ENCODE measurements around the gene MIER2.

Gene MIER2

GRCh38 chr19:377801-378581 lies 33.4 kb upstream of the MIER2 start:
- DNase-seq (ENCODE audit: low spot score), result no peak

DNA sequence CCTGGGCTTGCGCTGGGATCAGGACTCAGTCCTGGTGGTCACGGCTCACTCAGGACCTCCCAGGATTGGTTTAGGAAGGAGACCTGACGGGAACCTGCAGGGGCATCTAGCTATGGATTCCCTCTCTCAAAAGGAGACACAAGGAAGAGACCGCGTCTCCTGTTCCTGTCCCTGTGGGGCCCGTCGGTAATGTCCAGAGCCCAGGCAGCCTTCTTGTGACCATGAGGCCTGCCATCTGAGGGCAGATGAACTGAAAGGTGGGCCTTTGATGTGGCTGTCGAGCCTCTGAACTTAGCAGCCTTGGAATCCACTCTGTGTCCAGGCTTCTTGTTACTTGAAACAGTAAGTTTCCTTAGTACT lies 31.5 kb upstream of the MIER2 start:
- DNase-seq (ENCODE audit: low spot score), result no peak

DNA sequence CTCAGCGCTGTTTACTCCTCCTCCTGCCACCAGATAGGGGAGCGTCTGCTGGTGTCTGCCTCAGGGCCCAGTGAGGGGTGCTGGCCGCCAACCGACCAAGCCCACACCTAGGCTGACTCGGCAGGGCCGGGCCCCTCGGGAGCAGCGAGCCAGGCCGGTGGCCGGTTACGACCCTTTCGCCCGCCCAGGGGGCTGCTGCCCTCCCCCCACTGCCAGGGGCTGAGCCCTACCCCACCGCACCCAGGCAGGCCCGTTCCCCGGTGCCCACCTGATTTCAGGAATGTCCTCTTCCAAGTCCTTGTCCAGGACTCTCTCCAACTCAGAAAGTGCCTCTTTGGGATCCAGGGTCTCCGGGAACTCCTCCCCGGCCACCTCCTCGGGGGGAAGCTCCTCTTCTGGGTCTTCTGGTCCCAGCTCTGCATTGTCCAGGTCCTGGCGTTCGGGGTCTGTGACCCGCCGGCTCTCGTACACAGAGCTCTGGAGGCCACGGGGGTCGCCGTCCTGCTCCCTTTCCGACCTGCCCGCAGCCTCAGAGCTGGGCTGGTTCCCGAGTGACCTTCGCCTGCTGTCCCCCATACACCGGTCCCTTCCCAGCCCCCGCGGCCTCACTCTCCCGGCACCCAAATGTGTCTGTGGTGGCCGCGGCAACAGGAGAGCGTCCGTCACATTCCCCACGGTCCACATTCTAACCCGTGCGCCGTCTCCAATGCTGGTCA lies 31.0 kb upstream of the MIER2 start:
- no peak for DNase-seq (ENCODE audit: low spot score)

DNA sequence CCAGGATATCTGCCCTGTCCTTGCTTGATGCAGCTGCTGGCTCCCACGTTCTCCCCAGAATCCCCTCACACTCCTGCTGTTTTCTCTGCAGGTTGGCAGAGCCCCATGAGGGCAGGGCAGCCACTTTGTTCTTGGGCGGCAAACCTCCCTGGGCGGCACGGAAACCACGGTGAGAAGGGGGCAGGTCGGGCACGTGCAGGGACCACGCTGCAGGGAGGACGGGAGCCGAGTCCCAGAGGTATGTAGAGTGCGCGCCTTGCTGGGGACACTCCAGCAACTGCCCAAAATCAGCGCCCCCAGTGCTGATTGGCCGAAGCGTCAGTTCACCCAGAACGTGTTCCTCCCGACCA lies 30.3 kb upstream of the MIER2 start:
- DNase-seq (ENCODE audit: low spot score), result no peak

DNA sequence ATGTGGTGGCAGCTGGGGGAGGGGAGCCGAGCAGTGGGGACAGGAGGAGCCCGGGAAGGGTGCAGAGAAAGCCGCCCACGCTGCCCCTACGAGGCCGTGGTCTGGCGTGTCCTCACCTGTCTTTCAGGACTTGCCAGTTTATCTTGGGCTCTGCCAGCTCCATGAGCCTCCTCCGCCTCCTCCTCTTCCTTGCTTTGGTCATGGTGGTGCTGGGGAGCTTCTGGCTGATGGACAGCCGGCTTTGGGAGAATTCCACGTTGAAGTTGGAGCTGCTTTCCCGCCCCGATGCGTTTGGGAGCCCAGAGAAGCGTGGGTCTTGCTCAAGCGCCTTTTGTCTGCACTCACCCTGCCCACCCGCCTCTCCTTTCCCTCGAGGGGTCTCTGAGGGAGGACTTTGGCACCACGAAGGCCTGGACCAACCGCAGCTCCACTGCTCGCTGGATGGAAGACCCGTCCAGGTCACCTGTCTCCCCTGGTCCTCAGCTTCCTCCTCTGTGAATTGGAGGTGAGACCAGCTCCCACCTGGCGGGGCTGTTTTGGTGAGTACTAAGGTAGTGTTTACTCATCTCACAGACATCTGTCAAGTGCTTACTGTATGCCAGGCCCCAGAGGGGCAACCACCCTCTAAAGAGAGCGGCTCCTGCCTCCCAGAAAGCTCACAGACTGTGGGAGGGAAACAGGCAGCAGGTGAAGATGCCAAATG lies 29.7 kb upstream of the MIER2 start:
- no peak for DNase-seq (ENCODE audit: low spot score)

DNA sequence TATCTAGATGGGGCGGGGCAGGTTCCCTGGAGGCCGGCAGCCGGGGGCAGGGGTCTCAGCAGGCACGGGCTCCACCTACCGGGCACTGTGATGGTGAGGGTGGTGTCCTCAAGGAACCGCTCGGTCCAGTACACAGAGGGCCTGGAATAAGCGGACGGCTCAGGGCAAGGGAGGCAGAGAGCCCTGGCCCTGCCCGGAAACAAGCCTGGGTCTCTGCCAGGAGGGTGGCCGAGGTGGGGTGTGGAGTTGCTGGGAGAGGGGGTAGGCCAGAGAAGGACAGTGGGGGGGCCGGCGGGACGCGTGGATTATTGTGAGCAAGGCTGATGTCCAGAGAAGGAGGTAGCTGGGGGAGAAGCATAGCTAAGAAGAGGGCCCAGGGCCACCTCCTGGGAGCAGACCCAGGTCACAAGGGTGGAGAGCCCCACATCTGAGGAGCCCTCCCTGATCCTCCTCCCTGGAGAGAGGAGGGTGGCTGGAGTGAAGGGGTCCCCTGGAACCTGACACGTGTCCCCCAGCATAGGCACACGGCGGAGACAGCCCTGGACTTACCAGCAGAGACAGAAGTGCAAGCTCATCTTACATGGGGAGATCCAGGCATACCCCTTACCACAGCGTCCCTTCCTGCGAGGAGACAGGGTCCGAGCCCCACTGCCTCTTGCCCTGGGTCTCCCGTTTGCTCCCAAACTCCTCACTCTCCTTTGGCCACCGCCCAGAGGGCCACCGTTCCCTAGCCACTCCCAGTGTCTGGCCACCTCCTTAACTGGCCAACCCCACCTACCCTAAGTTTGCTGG lies 29.0 kb upstream of the MIER2 start:
- DNase-seq (ENCODE audit: low spot score), result no peak

DNA sequence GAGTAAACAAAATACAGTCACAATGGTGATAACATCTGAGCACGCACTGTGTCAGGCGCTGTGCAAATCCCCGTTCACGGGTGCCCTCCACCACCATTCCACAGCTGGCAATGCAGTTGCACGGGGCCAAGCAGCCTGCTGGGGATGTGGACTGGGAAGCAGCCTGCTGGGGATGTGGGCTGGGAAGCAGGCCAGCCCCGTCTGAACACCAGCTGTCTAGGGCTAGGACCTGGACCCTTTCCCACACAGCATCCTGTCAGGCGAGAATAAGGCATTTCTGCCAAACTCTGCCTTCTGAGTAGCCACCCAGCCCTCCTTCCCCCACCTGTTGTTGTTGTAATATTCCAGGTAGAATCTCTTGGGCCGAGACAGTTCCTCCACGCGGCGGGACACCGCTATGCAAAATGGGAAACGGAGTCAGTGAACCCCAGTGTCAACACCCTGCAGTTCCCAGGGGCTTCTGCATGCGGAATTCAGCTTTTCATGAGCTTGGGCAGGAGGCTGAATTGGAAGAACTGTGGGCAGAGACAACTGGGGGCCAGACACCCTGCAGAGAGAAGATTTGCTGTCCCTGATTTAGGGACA lies 27.8 kb upstream of the MIER2 start:
- DNase-seq (ENCODE audit: low spot score), result no peak

DNA sequence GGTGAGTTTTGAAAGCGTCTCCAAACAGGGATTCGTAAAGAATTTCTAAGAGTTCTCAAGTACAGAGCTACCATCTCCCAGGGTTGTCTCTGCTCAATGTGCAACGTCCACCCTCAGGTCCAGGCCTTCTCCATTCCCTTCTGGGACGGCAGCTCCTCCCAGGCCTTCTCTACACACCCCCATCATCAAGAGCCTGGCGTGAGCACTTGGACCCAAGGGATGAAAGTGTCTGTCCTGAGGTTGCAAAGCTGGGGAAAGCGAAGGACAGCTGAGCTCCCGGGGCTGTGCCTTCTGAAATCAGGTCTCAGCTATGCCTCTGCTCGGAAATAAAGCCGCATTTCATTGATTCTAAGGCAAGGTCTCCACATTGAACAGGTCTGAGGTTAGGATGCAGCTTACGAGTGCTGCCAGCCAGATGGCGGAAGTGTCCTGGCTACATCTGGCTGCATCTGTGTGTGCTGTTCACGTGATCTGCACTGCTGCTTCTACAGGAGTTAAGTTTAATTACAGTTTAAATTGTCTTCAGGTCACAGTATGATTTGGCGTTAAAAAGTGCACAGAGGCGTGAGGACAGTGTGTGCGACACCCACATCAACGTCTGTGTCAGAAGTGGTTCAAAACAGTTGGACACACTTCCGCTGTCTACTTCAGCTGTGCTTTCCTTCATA lies 27.0 kb upstream of the MIER2 start:
- DNase-seq (ENCODE audit: low spot score), result no peak

- DNase-seq (ENCODE audit: low spot score), result no peak
Measured at GRCh38 chr19:370641-371330, 26.2 kb upstream of the MIER2 start.

- DNase-seq (ENCODE audit: low spot score), result no peak
Measured at GRCh38 chr19:369876-370275, 25.3 kb upstream of the MIER2 start.

DNA sequence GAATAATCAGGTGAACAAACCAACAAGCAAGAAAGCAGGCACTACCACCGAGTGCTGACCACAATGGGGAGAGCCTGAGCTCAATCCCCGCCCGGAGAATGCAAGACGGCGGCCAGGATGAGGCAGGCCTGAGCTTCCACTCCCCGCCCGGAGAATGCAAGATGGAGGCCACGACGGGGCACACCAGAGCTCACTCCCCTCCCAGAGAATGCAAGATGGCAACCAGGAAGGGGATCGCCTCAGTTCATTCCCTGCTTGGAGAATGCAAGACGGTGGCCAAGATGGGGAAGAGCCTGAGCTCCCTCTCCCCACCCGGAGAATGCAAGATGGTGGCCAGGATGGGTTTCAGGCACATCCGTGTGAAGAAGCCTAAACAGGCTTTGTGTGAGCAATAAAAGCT lies 24.7 kb upstream of the MIER2 start:
- DNase-seq (ENCODE audit: low spot score), result no peak

DNA sequence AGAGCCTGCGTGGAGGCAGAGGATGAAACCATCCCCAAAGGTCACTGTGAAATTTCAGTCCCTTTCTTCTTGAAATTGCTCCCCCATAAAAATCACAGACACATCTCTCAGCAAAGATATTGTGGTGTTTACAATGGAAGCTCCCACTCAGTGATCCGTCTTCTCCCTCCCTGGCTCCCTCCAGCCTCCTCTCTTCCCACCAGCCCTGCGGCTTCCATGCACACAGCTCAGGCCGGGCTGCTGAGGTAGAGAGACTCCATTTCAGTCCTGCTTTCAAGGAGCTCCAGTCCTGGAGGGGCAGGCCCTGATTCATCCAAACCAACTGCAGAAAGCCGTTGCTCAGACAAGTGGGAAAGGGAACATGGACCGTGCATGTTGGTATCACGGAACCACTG lies 24.0 kb upstream of the MIER2 start:
- no peak for DNase-seq (ENCODE audit: low spot score)

- DNase-seq (ENCODE audit: low spot score), result no peak
Measured at GRCh38 chr19:367963-368629, 23.5 kb upstream of the MIER2 start.

GRCh38 chr19:367561-367960 lies 23.0 kb upstream of the MIER2 start:
- DNase-seq (ENCODE audit: low spot score), result no peak

GRCh38 chr19:366951-367350 lies 22.4 kb upstream of the MIER2 start:
- DNase-seq (ENCODE audit: low spot score), result no peak

GRCh38 chr19:366205-366783 lies 21.7 kb upstream of the MIER2 start:
- DNase-seq (ENCODE audit: low spot score), result no peak

GRCh38 chr19:364496-365287 lies 20.1 kb upstream of the MIER2 start:
- no peak for DNase-seq (ENCODE audit: low spot score)

GRCh38 chr19:362683-363082 lies 18.1 kb upstream of the MIER2 start:
- no peak for DNase-seq (ENCODE audit: low spot score)

- DNase-seq (ENCODE audit: low spot score), result no peak
Measured at GRCh38 chr19:362154-362553, 17.6 kb upstream of the MIER2 start.

DNA sequence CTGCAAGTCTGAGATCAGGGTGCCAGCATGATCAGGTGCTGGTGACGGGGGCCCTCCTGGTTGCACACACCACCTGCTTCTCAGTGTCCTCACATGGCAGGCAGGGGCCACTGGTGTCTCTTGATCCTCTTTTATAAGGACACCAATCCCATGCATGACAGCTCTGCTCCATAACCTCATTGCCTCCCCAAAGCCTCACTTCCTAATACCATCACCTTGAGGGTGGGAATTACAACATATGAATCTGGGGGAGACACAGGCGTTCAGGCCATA lies 15.0 kb upstream of the MIER2 start:
- DNase-seq (ENCODE audit: low spot score), result no peak

Measured in CD4-positive, alpha-beta T cell treated with Interleukin-2 at 100 ng/mL for 4 hours (primary cell).